Placental pericyte (primary cell): Measurements from ENCODE around the gene CT45A3. TPM values are rescaled to one million over a fixed set of nuclear protein-coding genes. Genes with fewer than 3 reads are reported as not detected.

Experiments
- small RNA-seq: library from RNA; depleted of rRNA; stranded (forward); fragments of <200 nt; gene quantifications from one replicate; pipeline ENCODE3, GENCODE V24; 2012; ENCODE audit warnings: low replicate concordance
- total RNA-seq: library from RNA; depleted of rRNA; stranded (reverse); fragments of >200 nt; gene quantifications from 2 replicates; pipeline ENCODE4 v1.2.3, GENCODE V29; 2012

The CT45A3 gene, protein sequence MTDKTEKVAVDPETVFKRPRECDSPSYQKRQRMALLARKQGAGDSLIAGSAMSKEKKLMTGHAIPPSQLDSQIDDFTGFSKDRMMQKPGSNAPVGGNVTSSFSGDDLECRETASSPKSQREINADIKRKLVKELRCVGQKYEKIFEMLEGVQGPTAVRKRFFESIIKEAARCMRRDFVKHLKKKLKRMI
- total RNA-seq: not detected in 2 replicates

DNA sequence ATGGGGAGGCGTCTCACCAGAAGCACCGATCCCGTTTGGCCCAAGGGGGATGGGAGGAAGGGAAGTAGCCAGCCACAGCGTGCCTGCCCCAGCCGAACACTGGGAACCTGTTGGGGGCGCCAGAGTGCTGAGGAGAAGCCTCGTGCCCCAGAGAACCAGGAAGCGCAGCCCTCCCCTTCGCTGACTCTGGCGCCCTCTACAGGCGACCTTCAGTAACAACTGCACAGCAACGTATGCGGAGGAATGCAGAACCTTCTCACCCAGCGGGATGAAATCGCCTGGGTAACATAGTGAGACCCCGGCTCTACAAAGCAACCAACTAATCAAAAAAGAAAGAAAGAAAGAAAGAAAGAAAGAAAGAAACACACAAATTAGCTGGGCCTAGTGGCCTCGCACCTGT, at the start of gene CT45A3:
Gene CT45A3, minus strand, starts transcription at position 101 of the 400 bp plus-strand sequence. CDS start 3,747 bp downstream, outside the sequence.

DNA sequence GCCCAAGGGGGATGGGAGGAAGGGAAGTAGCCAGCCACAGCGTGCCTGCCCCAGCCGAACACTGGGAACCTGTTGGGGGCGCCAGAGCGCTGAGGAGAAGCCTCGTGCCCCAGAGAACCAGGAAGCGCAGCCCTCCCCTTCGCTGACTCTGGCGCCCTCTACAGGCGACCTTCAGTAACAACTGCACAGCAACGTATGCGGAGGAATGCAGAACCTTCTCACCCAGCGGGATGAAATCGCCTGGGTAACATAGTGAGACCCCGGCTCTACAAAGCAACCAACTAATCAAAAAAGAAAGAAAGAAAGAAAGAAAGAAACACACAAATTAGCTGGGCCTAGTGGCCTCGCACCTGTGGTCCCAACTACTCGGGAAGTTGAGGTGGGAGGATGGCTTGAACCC, 34.7 kb upstream of the CT45A3 start, which contains the start of gene CT45A6:
Gene CT45A6, minus strand, starts transcription at position 101 of the 400 bp plus-strand sequence. CDS start 3,794 bp downstream, outside the sequence.

DNA sequence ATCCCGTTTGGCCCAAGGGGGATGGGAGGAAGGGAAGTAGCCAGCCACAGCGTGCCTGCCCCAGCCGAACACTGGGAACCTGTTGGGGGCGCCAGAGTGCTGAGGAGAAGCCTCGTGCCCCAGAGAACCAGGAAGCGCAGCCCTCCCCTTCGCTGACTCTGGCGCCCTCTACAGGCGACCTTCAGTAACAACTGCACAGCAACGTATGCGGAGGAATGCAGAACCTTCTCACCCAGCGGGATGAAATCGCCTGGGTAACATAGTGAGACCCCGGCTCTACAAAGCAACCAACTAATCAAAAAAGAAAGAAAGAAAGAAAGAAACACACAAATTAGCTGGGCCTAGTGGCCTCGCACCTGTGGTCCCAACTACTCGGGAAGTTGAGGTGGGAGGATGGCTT, 17.4 kb upstream of the CT45A3 start, which contains the start of gene CT45A5:
Gene CT45A5, minus strand, starts transcription at position 101 of the 400 bp plus-strand sequence. CDS start 3,774 bp downstream, outside the sequence.

DNA sequence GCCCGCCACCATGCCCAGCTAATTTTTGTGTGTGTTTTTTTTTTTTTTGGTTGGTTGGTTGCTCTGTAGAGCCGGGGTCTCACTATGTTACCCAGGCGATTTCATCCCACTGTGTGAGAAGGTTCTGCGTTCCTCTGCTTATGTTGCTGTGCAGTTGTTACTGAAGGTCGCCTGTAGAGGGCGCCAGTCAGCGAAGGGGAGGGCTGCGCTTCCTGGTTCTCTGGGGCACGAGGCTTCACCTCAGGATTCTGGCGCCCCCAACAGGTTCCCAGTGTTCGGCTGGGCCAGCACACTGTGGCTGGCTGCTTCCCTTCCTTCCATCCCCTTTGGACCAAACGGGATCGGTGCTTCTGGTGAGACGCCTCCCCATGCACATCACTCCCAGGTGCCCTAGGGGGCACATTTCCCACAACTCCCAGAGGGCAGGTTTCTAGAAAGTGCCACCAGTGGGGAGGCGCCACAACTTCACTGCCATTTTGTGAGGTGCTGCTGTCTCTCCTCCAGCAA, 54.8 kb downstream of the CT45A3 start, which contains the start of gene CT45A1:
Gene CT45A1, plus strand, starts transcription at position 457 of the 507 bp plus-strand sequence. CDS start 5,302 bp downstream, outside the sequence.

Small RNA genes lying within 50 kb of the gene (small RNA-seq; reads per million reads assigned to genes)
- not detected for gene AC240442.1

Other genes starting within 250 kb of the CT45A3 start
- 3.3 and 5.7 TPM in 2 replicates for gene INTS6L, start 247.5 kb downstream of the CT45A3 start, total RNA-seq
- not detected in 2 replicates for gene CT45A1, start 54.6 kb downstream of the CT45A3 start, total RNA-seq
- gene CT45A5, start 17.3 kb upstream of the CT45A3 start, total RNA-seq: not detected in 2 replicates
- not detected in 2 replicates for gene CT45A6, start 34.6 kb upstream of the CT45A3 start, total RNA-seq
- gene CT45A2, start 51.8 kb upstream of the CT45A3 start, total RNA-seq: not detected in 2 replicates
- gene CT45A7, start 69.1 kb upstream of the CT45A3 start, total RNA-seq: not detected in 2 replicates
- not detected in 2 replicates for gene CT45A8, start 86.3 kb upstream of the CT45A3 start, total RNA-seq
- gene CT45A9, start 103.6 kb upstream of the CT45A3 start, total RNA-seq: not detected in 2 replicates
- gene CT45A10, start 125.3 kb upstream of the CT45A3 start, total RNA-seq: not detected in 2 replicates
- gene SAGE1, start 125.5 kb upstream of the CT45A3 start, total RNA-seq: not detected in 2 replicates
- 19.3 and 32.4 TPM in 2 replicates for gene MMGT1, start 205.8 kb upstream of the CT45A3 start, total RNA-seq
- 13.8 and 24.5 TPM in 2 replicates for gene SLC9A6, start 217.2 kb upstream of the CT45A3 start, total RNA-seq